ENCODE measurements around the gene SLC26A1.

Gene SLC26A1

GRCh38 chr4:1026115-1026514 lies 32.9 kb upstream of the SLC26A1 start:
- H3K27ac ChIP-seq (ENCODE audit: low read length) = no peak overlapping the region
- H3K36me3 ChIP-seq (ENCODE audit: control insufficient read depth in 1 of 2, insufficient read depth in 2 of 2, low read length in 2 of 2) = peaks cover 0 to 8% of the 10 kb centered on the region in 2 donors
- H3K9me3 ChIP-seq (ENCODE audit: control insufficient read depth in 1 of 2, low read length in 2 of 2) = no peaks in the 10 kb centered on the region
- H3K4me3 ChIP-seq (ENCODE audit: low read depth in 1 of 2, low read length in 2 of 2) = no peak overlapping the region
- H3K4me1 ChIP-seq (ENCODE audit: control insufficient read depth in 1 of 2, insufficient read depth in 2 of 2, low read length in 2 of 2) = no peaks in the 10 kb centered on the region
- H3K27me3 ChIP-seq (ENCODE audit: low read depth, low read length) = no peaks in the 10 kb centered on the region

- Histone ChIP-seq H3K4me3 (ENCODE audit: low read depth in 1 of 2, low read length in 2 of 2) (no peak overlapping the region), H3K9me3 (ENCODE audit: control insufficient read depth in 1 of 2, low read length in 2 of 2) (no peaks in the 10 kb centered on the region), H3K27me3 (ENCODE audit: low read depth, low read length) (no peaks in the 10 kb centered on the region), H3K27ac (ENCODE audit: low read length) (no peak overlapping the region), H3K36me3 (ENCODE audit: control insufficient read depth in 1 of 2, insufficient read depth in 2 of 2, low read length in 2 of 2) (peaks cover 0 to 8% of the 10 kb centered on the region in 2 donors), H3K4me1 (ENCODE audit: control insufficient read depth in 1 of 2, insufficient read depth in 2 of 2, low read length in 2 of 2) (no peaks in the 10 kb centered on the region)
Measured at GRCh38 chr4:1024882-1025545, 31.8 kb upstream of the SLC26A1 start.

DNA sequence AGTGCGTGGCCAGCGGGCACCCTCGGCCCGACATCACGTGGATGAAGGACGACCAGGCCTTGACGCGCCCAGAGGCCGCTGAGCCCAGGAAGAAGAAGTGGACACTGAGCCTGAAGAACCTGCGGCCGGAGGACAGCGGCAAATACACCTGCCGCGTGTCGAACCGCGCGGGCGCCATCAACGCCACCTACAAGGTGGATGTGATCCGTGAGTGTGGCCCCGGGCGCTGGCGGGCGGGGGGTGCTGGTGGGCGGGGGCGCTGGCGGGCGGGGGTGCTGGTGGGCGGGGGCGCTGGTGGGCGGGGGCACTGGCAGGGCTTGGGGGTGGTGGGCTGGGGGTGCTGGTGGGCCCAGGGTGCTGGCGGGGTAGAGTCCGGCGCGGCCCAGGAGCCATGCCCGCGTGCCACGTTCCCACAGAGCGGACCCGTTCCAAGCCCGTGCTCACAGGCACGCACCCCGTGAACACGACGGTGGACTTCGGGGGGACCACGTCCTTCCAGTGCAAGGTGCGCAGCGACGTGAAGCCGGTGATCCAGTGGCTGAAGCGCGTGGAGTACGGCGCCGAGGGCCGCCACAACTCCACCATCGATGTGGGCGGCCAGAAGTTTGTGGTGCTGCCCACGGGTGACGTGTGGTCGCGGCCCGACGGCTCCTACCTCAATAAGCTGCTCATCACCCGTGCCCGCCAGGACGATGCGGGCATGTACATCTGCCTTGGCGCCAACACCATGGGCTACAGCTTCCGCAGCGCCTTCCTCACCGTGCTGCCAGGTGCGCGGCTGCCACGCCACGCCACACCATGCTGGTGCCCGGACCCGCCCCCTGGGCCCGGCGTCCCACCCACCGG lies 30.9 kb upstream of the SLC26A1 start:
- H3K4me3 ChIP-seq (ENCODE audit: low read depth in 1 of 2, low read length in 2 of 2) = no peak overlapping the region
- H3K27ac ChIP-seq (ENCODE audit: low read length) = no peak overlapping the region
- H3K9me3 ChIP-seq (ENCODE audit: control insufficient read depth in 1 of 2, low read length in 2 of 2) = no peaks in the 10 kb centered on the region
- H3K27me3 ChIP-seq (ENCODE audit: low read depth, low read length) = no peaks in the 10 kb centered on the region
- H3K36me3 ChIP-seq (ENCODE audit: control insufficient read depth in 1 of 2, insufficient read depth in 2 of 2, low read length in 2 of 2) = peaks cover 0 to 8% of the 10 kb centered on the region in 2 donors
- H3K4me1 ChIP-seq (ENCODE audit: control insufficient read depth in 1 of 2, insufficient read depth in 2 of 2, low read length in 2 of 2) = no peaks in the 10 kb centered on the region

DNA sequence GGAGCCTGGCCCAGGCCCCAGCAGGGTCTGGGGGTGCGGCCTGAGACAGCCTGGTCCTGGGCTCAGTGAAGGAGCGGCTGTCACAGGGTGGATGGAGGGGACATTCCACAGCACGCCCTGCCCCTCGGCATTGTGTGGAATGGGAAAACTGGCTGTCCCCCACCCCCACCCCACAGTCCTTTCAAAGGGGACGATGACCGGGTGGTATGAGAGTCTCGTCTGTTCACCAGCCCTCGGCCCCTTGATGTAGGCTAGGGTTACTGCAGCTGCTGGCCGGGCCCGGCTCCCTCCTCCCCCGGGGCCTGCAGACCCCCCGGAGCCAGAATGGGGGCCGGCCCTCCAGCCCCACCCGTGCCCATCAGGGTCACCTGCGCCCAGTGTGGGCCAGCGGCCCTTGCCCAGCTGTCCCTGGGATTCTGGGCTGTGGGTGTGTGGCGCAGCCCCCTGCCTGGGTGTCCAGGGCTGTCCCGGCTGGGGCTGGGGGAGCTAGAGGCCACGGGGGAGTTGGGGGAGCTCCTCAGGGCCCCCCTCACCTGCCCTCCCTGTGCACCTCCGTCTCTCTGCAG lies 30.0 kb upstream of the SLC26A1 start:
- no peaks in the 10 kb centered on the region for H3K4me1 ChIP-seq (ENCODE audit: control insufficient read depth in 1 of 2, insufficient read depth in 2 of 2, low read length in 2 of 2)
- H3K36me3 ChIP-seq (ENCODE audit: control insufficient read depth in 1 of 2, insufficient read depth in 2 of 2, low read length in 2 of 2) = peaks cover 0 to 8% of the 10 kb centered on the region in 2 donors
- H3K4me3 ChIP-seq (ENCODE audit: low read depth in 1 of 2, low read length in 2 of 2) = no peak overlapping the region
- no peak overlapping the region for H3K27ac ChIP-seq (ENCODE audit: low read length)
- no peaks in the 10 kb centered on the region for H3K9me3 ChIP-seq (ENCODE audit: control insufficient read depth in 1 of 2, low read length in 2 of 2)
- H3K27me3 ChIP-seq (ENCODE audit: low read depth, low read length) = no peaks in the 10 kb centered on the region

DNA sequence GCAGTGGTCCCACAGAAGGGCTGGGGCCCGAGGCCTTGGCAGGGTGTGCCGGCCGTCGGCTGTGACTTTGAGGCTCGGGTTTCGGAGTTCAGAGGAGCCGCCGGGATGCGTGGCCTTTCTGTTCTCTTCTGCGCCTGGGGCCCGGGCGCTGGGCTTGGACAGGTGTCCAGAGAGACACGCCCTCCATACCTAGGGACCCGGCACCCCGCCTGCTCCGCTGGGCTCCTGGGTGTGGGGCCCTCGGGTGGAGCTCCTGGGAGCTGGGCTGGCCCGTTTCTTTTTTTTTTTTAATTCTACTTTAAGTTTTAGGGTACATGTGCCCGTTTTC lies 29.5 kb upstream of the SLC26A1 start:
- H3K9me3 ChIP-seq (ENCODE audit: control insufficient read depth in 1 of 2, low read length in 2 of 2) = no peaks in the 10 kb centered on the region
- no peaks in the 10 kb centered on the region for H3K27me3 ChIP-seq (ENCODE audit: low read depth, low read length)
- no peaks in the 10 kb centered on the region for H3K4me1 ChIP-seq (ENCODE audit: control insufficient read depth in 1 of 2, insufficient read depth in 2 of 2, low read length in 2 of 2)
- no peak overlapping the region for H3K4me3 ChIP-seq (ENCODE audit: low read depth in 1 of 2, low read length in 2 of 2)
- no peak overlapping the region for H3K27ac ChIP-seq (ENCODE audit: low read length)
- H3K36me3 ChIP-seq (ENCODE audit: control insufficient read depth in 1 of 2, insufficient read depth in 2 of 2, low read length in 2 of 2) = peaks cover 0 to 8% of the 10 kb centered on the region in 2 donors

GRCh38 chr4:1022051-1022738 lies 29.0 kb upstream of the SLC26A1 start:
- H3K27ac ChIP-seq (ENCODE audit: low read length) = no peak overlapping the region
- no peaks in the 10 kb centered on the region for H3K4me1 ChIP-seq (ENCODE audit: control insufficient read depth in 1 of 2, insufficient read depth in 2 of 2, low read length in 2 of 2)
- no peak overlapping the region for H3K4me3 ChIP-seq (ENCODE audit: low read depth in 1 of 2, low read length in 2 of 2)
- peaks cover 0 to 8% of the 10 kb centered on the region in 2 donors for H3K36me3 ChIP-seq (ENCODE audit: control insufficient read depth in 1 of 2, insufficient read depth in 2 of 2, low read length in 2 of 2)
- H3K27me3 ChIP-seq (ENCODE audit: low read depth, low read length) = no peaks in the 10 kb centered on the region
- no peaks in the 10 kb centered on the region for H3K9me3 ChIP-seq (ENCODE audit: control insufficient read depth in 1 of 2, low read length in 2 of 2)

GRCh38 chr4:1021386-1022050 lies 28.3 kb upstream of the SLC26A1 start:
- Histone ChIP-seq H3K27me3 (ENCODE audit: low read depth, low read length) (no peaks in the 10 kb centered on the region), H3K4me3 (ENCODE audit: low read depth in 1 of 2, low read length in 2 of 2) (no peak overlapping the region), H3K27ac (ENCODE audit: low read length) (no peak overlapping the region), H3K36me3 (ENCODE audit: control insufficient read depth in 1 of 2, insufficient read depth in 2 of 2, low read length in 2 of 2) (peaks cover 0 to 8% of the 10 kb centered on the region in 2 donors), H3K9me3 (ENCODE audit: control insufficient read depth in 1 of 2, low read length in 2 of 2) (no peaks in the 10 kb centered on the region), H3K4me1 (ENCODE audit: control insufficient read depth in 1 of 2, insufficient read depth in 2 of 2, low read length in 2 of 2) (no peaks in the 10 kb centered on the region)

DNA sequence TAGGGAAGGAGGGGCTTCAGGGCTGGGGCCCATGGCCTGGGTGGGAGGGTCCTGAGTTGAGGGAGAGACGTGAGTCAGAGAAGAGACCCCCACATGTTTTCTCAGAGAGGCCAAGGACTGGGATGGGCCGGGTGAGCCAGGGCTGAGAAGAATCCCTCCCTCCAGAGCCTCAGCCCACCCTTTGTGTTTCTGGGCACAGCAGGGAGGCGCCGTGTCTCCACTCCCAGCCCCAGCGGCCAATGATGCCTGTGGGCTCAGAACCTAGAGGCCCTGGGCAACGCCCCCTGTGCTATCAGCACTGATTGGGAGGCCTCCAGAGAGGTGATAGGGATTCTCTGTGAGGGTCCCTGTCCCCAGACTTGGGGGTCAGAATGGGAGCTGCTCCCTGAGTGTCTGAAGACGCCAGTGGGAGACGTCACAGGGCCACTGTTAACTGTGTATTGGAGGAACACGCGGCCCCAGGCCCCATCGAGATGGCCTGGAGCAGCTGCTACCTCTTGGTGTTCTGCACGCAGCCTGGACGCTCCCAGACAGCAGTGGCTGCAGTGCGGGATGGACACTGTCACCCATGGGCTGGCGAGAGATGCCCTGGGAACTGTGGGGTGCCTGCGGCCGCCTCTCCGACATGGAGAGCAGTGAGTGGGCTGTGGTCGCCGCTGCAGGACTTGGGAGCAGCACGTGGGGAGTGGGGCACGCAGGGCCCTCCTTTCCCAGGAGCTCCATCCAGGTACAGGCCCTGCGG lies 26.7 kb upstream of the SLC26A1 start:
- no peak overlapping the region for H3K4me3 ChIP-seq (ENCODE audit: low read depth in 1 of 2, low read length in 2 of 2)
- H3K9me3 ChIP-seq (ENCODE audit: control insufficient read depth in 1 of 2, low read length in 2 of 2) = no peaks in the 10 kb centered on the region
- no peak overlapping the region for H3K27ac ChIP-seq (ENCODE audit: low read length)
- no peaks in the 10 kb centered on the region for H3K4me1 ChIP-seq (ENCODE audit: control insufficient read depth in 1 of 2, insufficient read depth in 2 of 2, low read length in 2 of 2)
- H3K36me3 ChIP-seq (ENCODE audit: control insufficient read depth in 1 of 2, insufficient read depth in 2 of 2, low read length in 2 of 2) = peaks cover 0 to 8% of the 10 kb centered on the region in 2 donors
- H3K27me3 ChIP-seq (ENCODE audit: low read depth, low read length) = no peaks in the 10 kb centered on the region

DNA sequence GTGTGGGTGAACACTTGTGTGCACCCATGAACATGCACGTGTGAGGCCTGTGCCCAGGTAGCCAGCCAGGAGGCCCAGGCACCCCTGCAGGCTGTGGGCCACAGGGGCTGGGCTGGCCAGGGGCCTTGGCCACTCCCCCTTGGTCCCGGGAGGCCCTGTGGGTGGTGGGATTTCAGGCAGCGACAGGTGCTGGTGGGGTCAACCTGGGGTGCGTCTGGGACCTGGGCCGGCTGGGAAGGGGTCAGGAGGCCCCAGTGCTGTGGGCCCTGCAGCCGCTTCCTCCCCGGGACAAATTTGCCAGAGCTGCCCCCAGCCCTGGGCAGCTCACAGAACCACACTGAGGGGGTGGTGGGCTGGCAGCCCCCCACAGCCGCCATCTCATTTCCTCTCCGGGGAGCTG lies 26.1 kb upstream of the SLC26A1 start:
- Histone ChIP-seq H3K9me3 (ENCODE audit: control insufficient read depth in 1 of 2, low read length in 2 of 2) (no peaks in the 10 kb centered on the region), H3K4me3 (ENCODE audit: low read depth in 1 of 2, low read length in 2 of 2) (no peak overlapping the region), H3K27me3 (ENCODE audit: low read depth, low read length) (no peaks in the 10 kb centered on the region), H3K36me3 (ENCODE audit: control insufficient read depth in 1 of 2, insufficient read depth in 2 of 2, low read length in 2 of 2) (peaks cover 0 to 2% of the 10 kb centered on the region in 2 donors), H3K27ac (ENCODE audit: low read length) (no peak overlapping the region), H3K4me1 (ENCODE audit: control insufficient read depth in 1 of 2, insufficient read depth in 2 of 2, low read length in 2 of 2) (no peaks in the 10 kb centered on the region)

GRCh38 chr4:1018147-1019020 lies 25.2 kb upstream of the SLC26A1 start:
- no peak overlapping the region for H3K4me3 ChIP-seq (ENCODE audit: low read depth in 1 of 2, low read length in 2 of 2)
- no peaks in the 10 kb centered on the region for H3K4me1 ChIP-seq (ENCODE audit: control insufficient read depth in 1 of 2, insufficient read depth in 2 of 2, low read length in 2 of 2)
- H3K36me3 ChIP-seq (ENCODE audit: control insufficient read depth in 1 of 2, insufficient read depth in 2 of 2, low read length in 2 of 2) = no peaks in the 10 kb centered on the region
- no peak overlapping the region for H3K27ac ChIP-seq (ENCODE audit: low read length)
- no peaks in the 10 kb centered on the region for H3K9me3 ChIP-seq (ENCODE audit: control insufficient read depth in 1 of 2, low read length in 2 of 2)
- no peaks in the 10 kb centered on the region for H3K27me3 ChIP-seq (ENCODE audit: low read depth, low read length)

Measured in muscle layer of duodenum (tissue), 2 donors.